H1 (cell line): ENCODE measurements around the gene DHX58. TPM values are rescaled to one million over a fixed set of nuclear protein-coding genes. Genes with fewer than 3 reads are reported as not detected.

ENCODE experiments used
- EGR1 ChIP-seq: IDR thresholded peaks from 2 replicates; pipeline ENCODE4 v1.6.1; 2011; ENCODE audit warnings: low read depth, low read length, borderline replicate concordance
- NANOG ChIP-seq: IDR thresholded peaks from 2 replicates; pipeline ENCODE4 v1.6.1; 2011; ENCODE audit warnings: low read length, low read depth, mild to moderate bottlenecking, inconsistent platforms; ENCODE audit not compliant: insufficient read depth, poor library complexity, severe bottlenecking
- RAD21 ChIP-seq, 2 experiments: IDR thresholded peaks in 1 of 2; conservative IDR thresholded peaks in 1 of 2; 2 replicates each; pipeline ENCODE4 v1.6.1; 2011; ENCODE audit warnings: low read depth in 2 of 2, low read length in 2 of 2, improper control_type of control experiment in 1 of 2, inconsistent platforms in 1 of 2, mild to moderate bottlenecking in 1 of 2, moderate library complexity in 1 of 2
- polyA plus RNA-seq, 7 experiments: library from polyadenylated mRNA; depleted of rRNA in 3 of 7; stranded (reverse) in 5 of 7; unstranded in 2 of 7; fragments of >200 nt in 5 of 7; fragments of 200-250 nt in 2 of 7; gene quantifications; 1 replicate in 5 of 7; 2 replicates in 1 of 7; 4 replicates in 1 of 7; pipeline versions ENCODE4 v1.2.1 to v1.2.3, GENCODE V29; 2011 to 2013; ENCODE audit warnings: missing spikeins in 2 of 7, mixed read lengths in 2 of 7
- total RNA-seq: library from RNA; stranded (reverse); fragmentation: NEBNext Ultra II Directional; extraction: Animal tissue kit (Norgen Biotek cat#: 25700); gene quantifications from 2 replicates; pipeline ENCODE4 v1.2.1, GENCODE V29; 2021
- TF ChIP-seq, protein P1 (sequence below): IDR thresholded peaks from 2 replicates; pipeline ENCODE4 v1.6.1; 2011; ENCODE audit warnings: low read length, improper control_type of control experiment
- TF ChIP-seq, protein P2 (sequence below): IDR thresholded peaks from 2 replicates; pipeline ENCODE4 v1.6.1; 2012; ENCODE audit warnings: inconsistent platforms

Gene DHX58
- total and polyA plus RNA-seq, 2 of the 8 experiments (the other 6 are each of a cell fraction or from before 2014, with no cell fraction given): 5.6 to 9.9 TPM

DNA sequence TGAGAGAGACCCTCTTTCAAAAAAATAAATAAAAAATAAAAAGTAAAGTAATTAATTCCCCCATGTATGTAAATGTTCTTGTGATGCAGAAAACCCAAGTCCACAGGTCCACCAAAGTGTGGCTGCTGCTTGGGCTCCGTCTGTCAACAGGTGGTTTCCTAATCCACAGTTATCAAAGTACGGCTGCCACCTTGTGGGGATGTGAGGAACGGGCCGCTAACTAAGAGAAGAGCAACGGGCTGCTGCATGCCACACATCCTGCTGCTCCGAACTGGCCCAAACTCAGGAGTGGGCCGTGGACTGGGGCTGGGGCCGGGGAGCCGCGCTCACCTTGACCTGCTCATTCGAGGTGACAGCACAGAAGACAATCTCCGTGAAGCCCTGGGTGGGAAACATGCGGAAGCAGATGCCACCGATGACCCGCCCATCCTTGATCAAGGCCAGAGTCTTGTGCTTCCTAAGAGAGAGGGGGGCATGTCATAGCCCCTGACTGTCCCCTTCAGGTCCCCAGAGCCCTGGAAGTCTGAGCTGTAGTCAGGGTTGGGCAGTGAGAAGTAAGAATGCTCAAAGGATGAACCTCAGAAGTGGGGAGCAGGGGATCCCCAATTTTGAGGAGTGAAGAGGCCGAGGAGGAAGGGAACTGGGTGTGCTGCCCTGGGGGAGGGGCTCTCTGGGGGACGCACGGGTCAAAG lies 4.3 kb upstream of the DHX58 start (continued):
- TF ChIP-seq, protein P1, sequence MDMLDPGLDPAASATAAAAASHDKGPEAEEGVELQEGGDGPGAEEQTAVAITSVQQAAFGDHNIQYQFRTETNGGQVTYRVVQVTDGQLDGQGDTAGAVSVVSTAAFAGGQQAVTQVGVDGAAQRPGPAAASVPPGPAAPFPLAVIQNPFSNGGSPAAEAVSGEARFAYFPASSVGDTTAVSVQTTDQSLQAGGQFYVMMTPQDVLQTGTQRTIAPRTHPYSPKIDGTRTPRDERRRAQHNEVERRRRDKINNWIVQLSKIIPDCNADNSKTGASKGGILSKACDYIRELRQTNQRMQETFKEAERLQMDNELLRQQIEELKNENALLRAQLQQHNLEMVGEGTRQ: no peak
- TF ChIP-seq EGR1 (no peak), RAD21 (IDR thresholded peaks at IDR 0.05 in 1 of 2, conservative IDR thresholded peaks at IDR 0.05 in 1 of 2; ENCODE audit: low read depth in 2 of 2, low read length in 2 of 2) (peak; percentile 87 to 92), NANOG (no peak)
- TF ChIP-seq, protein P2, sequence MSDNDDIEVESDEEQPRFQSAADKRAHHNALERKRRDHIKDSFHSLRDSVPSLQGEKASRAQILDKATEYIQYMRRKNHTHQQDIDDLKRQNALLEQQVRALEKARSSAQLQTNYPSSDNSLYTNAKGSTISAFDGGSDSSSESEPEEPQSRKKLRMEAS: 0 out of 2 replicates have a peak, but pooled peaks have one; percentile 16
- TF ChIP-seq, all 59 proteins: peak for 5
